ENCODE data around the gene PTMS. TPM values are rescaled to one million over a fixed set of nuclear protein-coding genes. Genes with fewer than 3 reads are reported as not detected.

The PTMS gene
- total RNA-seq, 1 donor, result 150 TPM

- no peak for TF ChIP-seq CTCF (IDR thresholded peaks at IDR 0.05; ENCODE audit: insufficient read depth, low read depth, low read length)
- no peak for DNase-seq (ENCODE audit: low read depth)
- peak overlapping the region; percentile 51 for H3K4me3 ChIP-seq (ENCODE audit: low read depth, low read length)
Measured at GRCh38 chr12:6763380-6763779, 2.8 kb upstream of the PTMS start.

GRCh38 chr12:6764011-6764828 lies 1.9 kb upstream of the PTMS start:
- H3K4me3 ChIP-seq (ENCODE audit: low read depth, low read length), result peak overlapping the region; percentile 51
- DNase-seq (ENCODE audit: low read depth), result peak; percentile 100
- no peak for TF ChIP-seq CTCF (IDR thresholded peaks at IDR 0.05; ENCODE audit: insufficient read depth, low read depth, low read length)

GRCh38 chr12:6765048-6765633 lies 1.0 kb upstream of the PTMS start:
- DNase-seq (ENCODE audit: low read depth), result peak; percentile 12
- no peak for TF ChIP-seq CTCF (IDR thresholded peaks at IDR 0.05; ENCODE audit: insufficient read depth, low read depth, low read length)
- H3K4me3 ChIP-seq (ENCODE audit: low read depth, low read length), result peak overlapping the region; percentile 87

- TF ChIP-seq CTCF (IDR thresholded peaks at IDR 0.05; ENCODE audit: insufficient read depth, low read depth, low read length), result peak; percentile 47
Measured at GRCh38 chr12:6766651-6767349, 637 bp downstream of the PTMS start.

GRCh38 chr12:6767353-6768319 lies 1.5 kb downstream of the PTMS start:
- DNase-seq (ENCODE audit: low read depth), result peak; percentile 32
- peak overlapping the region; percentile 87 for H3K4me3 ChIP-seq (ENCODE audit: low read depth, low read length)
- no peak for TF ChIP-seq CTCF (IDR thresholded peaks at IDR 0.05; ENCODE audit: insufficient read depth, low read depth, low read length)

More at GRCh38 chr12:6766651-6767349, 637 bp downstream of the PTMS start:
- DNase-seq (ENCODE audit: low read depth), result peak; percentile 76
- peak overlapping the region; percentile 87 for H3K4me3 ChIP-seq (ENCODE audit: low read depth, low read length)

GRCh38 chr12:6768437-6768914 lies 2.3 kb downstream of the PTMS start:
- peak overlapping the region; percentile 87 for H3K4me3 ChIP-seq (ENCODE audit: low read depth, low read length)
- no peak for TF ChIP-seq CTCF (IDR thresholded peaks at IDR 0.05; ENCODE audit: insufficient read depth, low read depth, low read length)
- no peak for DNase-seq (ENCODE audit: low read depth)

Measured in fibroblast of villous mesenchyme (primary cell).